ENCODE results near the gene SAYSD1.

The SAYSD1 gene

DNA sequence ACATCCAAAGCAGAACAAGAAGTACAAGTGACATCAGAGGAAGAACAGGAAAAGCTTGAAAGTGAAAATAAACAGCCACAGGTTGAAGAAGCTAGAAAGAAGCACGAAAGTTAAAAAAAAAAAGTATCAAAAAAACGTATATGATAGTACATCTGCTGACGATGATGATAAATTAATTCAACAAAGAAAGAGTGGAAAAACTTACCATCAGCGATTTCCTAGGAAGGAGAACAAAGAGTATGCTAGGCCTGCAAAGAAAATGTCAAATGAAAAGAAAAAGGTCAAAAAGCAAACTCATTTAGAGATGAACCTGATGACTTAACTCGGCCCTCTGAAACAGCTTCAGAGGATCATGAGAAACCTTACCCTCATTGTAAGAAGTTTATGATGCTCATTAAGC, 3.7 kb downstream of the SAYSD1 start:
- Histone ChIP-seq H2BK120ac (ENCODE audit: low read depth, low read length) (no peak overlapping the region), H3K27ac (ENCODE audit: low read length, poor library complexity, severe bottlenecking) (no peak overlapping the region), H3K18ac (ENCODE audit: low read depth in 1 of 2, low read length in 2 of 2) (no peak overlapping the region), H2BK15ac (ENCODE audit: low read depth, poor library complexity, severe bottlenecking) (no peak overlapping the region), H3K79me1 (replicated peaks; ENCODE audit: low read length, poor library complexity, severe bottlenecking) (peaks cover 15% of the 10 kb centered on the region), H4K91ac (ENCODE audit: low read length) (no peak overlapping the region), H3K4me3 (ENCODE audit: insufficient read depth in 1 of 2, low read depth in 1 of 2, low read length in 2 of 2) (no peak overlapping the region), H3K23ac (ENCODE audit: low read length in 2 of 2) (no peak overlapping the region), H3K4ac (ENCODE audit: low read depth in 1 of 2, low read length in 2 of 2) (no peak overlapping the region), H3K4me2 (ENCODE audit: low read length, poor library complexity, severe bottlenecking) (no peak overlapping the region), H2BK12ac (ENCODE audit: low read length in 2 of 2) (no peak overlapping the region), H3K27me3 (ENCODE audit: control insufficient read depth in 1 of 2, insufficient read depth in 1 of 2, low read length in 2 of 2) (no peaks in the 10 kb centered on the region), H2AK5ac (ENCODE audit: low read length, severe bottlenecking) (no peak overlapping the region), H3K36me3 (ENCODE audit: control insufficient read depth in 1 of 2, insufficient read depth in 2 of 2, low read depth in 1 of 2, low read length in 2 of 2) (peaks cover 8 to 47% of the 10 kb centered on the region in 2 experiments), H3K14ac (ENCODE audit: low read length in 2 of 2) (no peak overlapping the region), H2AFZ (ENCODE audit: low read depth, low read length) (no peak overlapping the region), H4K8ac (ENCODE audit: low read length) (no peak overlapping the region), H3K9me3 (ENCODE audit: control insufficient read depth, low read length) (no peaks in the 10 kb centered on the region), H3K4me1 (ENCODE audit: control insufficient read depth, insufficient read depth, low read depth, low read length) (peaks cover 3% of the 10 kb centered on the region), H2BK5ac (ENCODE audit: low read depth, low read length, poor library complexity, severe bottlenecking) (no peak overlapping the region), H3K9ac (ENCODE audit: low read length) (no peak overlapping the region)
- 96% methylated on average over 4 of the region's 5 CpGs for WGBS
- no peak for DNase-seq

DNA sequence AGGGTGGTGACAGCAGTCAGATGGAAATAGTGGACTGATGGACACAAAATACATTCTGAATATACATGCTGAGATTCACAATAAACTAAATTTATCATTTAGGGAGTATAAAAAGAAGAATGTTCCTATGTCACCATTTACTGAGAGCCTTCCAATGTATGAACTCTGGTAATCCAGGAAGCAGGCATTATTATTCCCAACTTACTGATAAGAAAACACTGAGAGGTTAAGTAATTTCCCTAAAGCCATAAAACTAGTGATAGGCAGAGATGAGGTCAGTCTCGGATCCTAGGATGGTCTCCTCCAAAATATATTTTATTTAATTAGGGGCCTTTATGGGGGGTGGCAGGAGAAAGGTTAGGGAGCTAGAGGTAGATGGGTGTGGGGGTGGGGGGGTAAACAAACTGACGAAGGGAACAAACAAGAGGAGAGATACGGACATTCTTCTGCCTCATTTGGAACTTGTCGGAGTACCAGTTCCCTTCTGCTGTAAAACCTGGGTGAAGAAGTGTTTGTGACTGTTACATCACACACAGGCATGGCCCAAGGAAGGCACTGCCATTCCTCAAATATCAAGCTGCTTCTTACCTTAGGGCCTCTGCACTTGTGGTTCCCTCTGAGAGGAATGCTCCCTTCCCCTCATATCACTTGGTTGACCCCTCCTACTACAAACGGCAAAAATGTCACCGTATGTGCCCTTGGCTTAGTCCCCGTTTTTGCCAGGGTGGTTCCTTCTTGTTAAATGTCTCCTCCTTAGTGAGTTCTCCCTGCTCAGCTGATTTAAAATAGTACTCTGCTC, 6.7 kb downstream of the SAYSD1 start:
- H2BK5ac ChIP-seq (ENCODE audit: low read depth, low read length, poor library complexity, severe bottlenecking) = no peak overlapping the region
- H3K23ac ChIP-seq (ENCODE audit: low read length in 2 of 2) = no peak overlapping the region
- H3K14ac ChIP-seq (ENCODE audit: low read length in 2 of 2) = no peak overlapping the region
- H3K79me1 ChIP-seq (replicated peaks; ENCODE audit: low read length, poor library complexity, severe bottlenecking) = peaks cover 18% of the 10 kb centered on the region
- no peak overlapping the region for H3K18ac ChIP-seq (ENCODE audit: low read depth in 1 of 2, low read length in 2 of 2)
- 86% methylated on average over 7 of the region's 7 CpGs for WGBS
- H2BK120ac ChIP-seq (ENCODE audit: low read depth, low read length) = no peak overlapping the region
- no peak overlapping the region for H3K4me3 ChIP-seq (ENCODE audit: insufficient read depth in 1 of 2, low read depth in 1 of 2, low read length in 2 of 2)
- no peak overlapping the region for H2BK12ac ChIP-seq (ENCODE audit: low read length in 2 of 2)
- no peak overlapping the region for H3K4ac ChIP-seq (ENCODE audit: low read depth in 1 of 2, low read length in 2 of 2)
- H4K8ac ChIP-seq (ENCODE audit: low read length) = no peak overlapping the region
- H2AK5ac ChIP-seq (ENCODE audit: low read length, severe bottlenecking) = no peak overlapping the region
- H3K9me3 ChIP-seq (ENCODE audit: control insufficient read depth, low read length) = no peaks in the 10 kb centered on the region
- no peak overlapping the region for H3K27ac ChIP-seq (ENCODE audit: low read length, poor library complexity, severe bottlenecking)
- H3K9ac ChIP-seq (ENCODE audit: low read length) = no peak overlapping the region
- no peaks in the 10 kb centered on the region for H3K27me3 ChIP-seq (ENCODE audit: control insufficient read depth in 1 of 2, insufficient read depth in 1 of 2, low read length in 2 of 2)
- no peak overlapping the region for H3K4me2 ChIP-seq (ENCODE audit: low read length, poor library complexity, severe bottlenecking)
- H2AFZ ChIP-seq (ENCODE audit: low read depth, low read length) = no peak overlapping the region
- H4K91ac ChIP-seq (ENCODE audit: low read length) = no peak overlapping the region
- H2BK15ac ChIP-seq (ENCODE audit: low read depth, poor library complexity, severe bottlenecking) = no peak overlapping the region
- H3K36me3 ChIP-seq (ENCODE audit: control insufficient read depth in 1 of 2, insufficient read depth in 2 of 2, low read depth in 1 of 2, low read length in 2 of 2) = peaks cover 14 to 69% of the 10 kb centered on the region in 2 experiments
- no peak for DNase-seq
- no peaks in the 10 kb centered on the region for H3K4me1 ChIP-seq (ENCODE audit: control insufficient read depth, insufficient read depth, low read depth, low read length)

DNA sequence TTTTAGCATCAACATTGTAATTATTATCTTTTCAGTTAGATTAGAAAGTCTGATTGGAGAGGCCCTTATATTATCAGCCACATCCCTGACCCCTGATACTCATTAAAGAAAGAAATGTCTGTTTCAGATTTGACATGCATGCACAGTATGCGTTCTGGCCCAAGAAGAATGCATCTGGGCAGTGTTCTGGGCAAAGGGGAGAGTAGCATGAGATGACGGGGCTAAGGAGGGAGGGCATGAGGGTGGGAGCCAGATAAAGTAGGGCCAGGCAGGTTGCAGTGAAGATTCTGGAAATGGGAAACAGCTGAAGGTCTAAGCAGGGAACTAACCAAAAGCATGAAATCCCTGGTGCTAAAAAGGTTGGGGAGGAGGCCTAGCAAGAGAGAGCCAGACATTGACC, 7.3 kb downstream of the SAYSD1 start:
- Histone ChIP-seq H3K14ac (ENCODE audit: low read length in 2 of 2) (no peak overlapping the region), H2BK12ac (ENCODE audit: low read length in 2 of 2) (no peak overlapping the region), H3K9me3 (ENCODE audit: control insufficient read depth, low read length) (no peaks in the 10 kb centered on the region), H2BK120ac (ENCODE audit: low read depth, low read length) (no peak overlapping the region), H3K4me1 (ENCODE audit: control insufficient read depth, insufficient read depth, low read depth, low read length) (no peaks in the 10 kb centered on the region), H4K91ac (ENCODE audit: low read length) (no peak overlapping the region), H3K18ac (ENCODE audit: low read depth in 1 of 2, low read length in 2 of 2) (no peak overlapping the region), H2AFZ (ENCODE audit: low read depth, low read length) (no peak overlapping the region), H2BK5ac (ENCODE audit: low read depth, low read length, poor library complexity, severe bottlenecking) (no peak overlapping the region), H3K4ac (ENCODE audit: low read depth in 1 of 2, low read length in 2 of 2) (no peak overlapping the region), H3K36me3 (ENCODE audit: control insufficient read depth in 1 of 2, insufficient read depth in 2 of 2, low read depth in 1 of 2, low read length in 2 of 2) (peaks cover 14 to 72% of the 10 kb centered on the region in 2 experiments), H3K23ac (ENCODE audit: low read length in 2 of 2) (no peak overlapping the region), H3K4me3 (ENCODE audit: insufficient read depth in 1 of 2, low read depth in 1 of 2, low read length in 2 of 2) (no peak overlapping the region), H3K79me1 (replicated peaks; ENCODE audit: low read length, poor library complexity, severe bottlenecking) (peaks cover 18% of the 10 kb centered on the region), H4K8ac (ENCODE audit: low read length) (no peak overlapping the region), H3K27me3 (ENCODE audit: control insufficient read depth in 1 of 2, insufficient read depth in 1 of 2, low read length in 2 of 2) (no peaks in the 10 kb centered on the region), H3K27ac (ENCODE audit: low read length, poor library complexity, severe bottlenecking) (no peak overlapping the region), H2AK5ac (ENCODE audit: low read length, severe bottlenecking) (no peak overlapping the region), H3K9ac (ENCODE audit: low read length) (no peak overlapping the region), H3K4me2 (ENCODE audit: low read length, poor library complexity, severe bottlenecking) (no peak overlapping the region), H2BK15ac (ENCODE audit: low read depth, poor library complexity, severe bottlenecking) (no peak overlapping the region)
- no peak for DNase-seq
- WGBS = 42% methylated on average over 2 of the region's 2 CpGs

DNA sequence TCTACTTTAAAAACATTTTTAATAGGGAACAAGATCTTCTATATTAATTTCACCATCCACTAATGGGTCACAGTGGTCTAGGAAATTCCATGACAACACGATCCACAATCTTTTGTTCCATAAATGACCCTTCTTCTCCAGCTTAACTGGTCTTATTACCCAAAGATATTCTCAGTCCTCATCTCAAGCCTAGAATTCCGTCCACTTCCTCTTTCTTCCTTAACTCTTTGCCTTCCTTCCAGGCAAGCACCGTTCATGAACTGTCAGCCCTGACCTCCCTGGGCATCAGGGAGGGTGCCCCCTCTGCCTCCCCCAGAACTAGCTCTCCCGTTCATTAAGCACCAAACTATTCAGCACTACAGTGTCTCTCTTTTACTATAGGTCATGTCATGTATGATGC, 8.0 kb downstream of the SAYSD1 start:
- H3K4me1 ChIP-seq (ENCODE audit: control insufficient read depth, insufficient read depth, low read depth, low read length) = no peaks in the 10 kb centered on the region
- DNase-seq = no peak
- no peaks in the 10 kb centered on the region for H3K27me3 ChIP-seq (ENCODE audit: control insufficient read depth in 1 of 2, insufficient read depth in 1 of 2, low read length in 2 of 2)
- H2AFZ ChIP-seq (ENCODE audit: low read depth, low read length) = no peak overlapping the region
- H2BK5ac ChIP-seq (ENCODE audit: low read depth, low read length, poor library complexity, severe bottlenecking) = no peak overlapping the region
- H3K36me3 ChIP-seq (ENCODE audit: control insufficient read depth in 1 of 2, insufficient read depth in 2 of 2, low read depth in 1 of 2, low read length in 2 of 2) = peaks cover 14 to 72% of the 10 kb centered on the region in 2 experiments
- no peak overlapping the region for H3K9ac ChIP-seq (ENCODE audit: low read length)
- no peak overlapping the region for H3K18ac ChIP-seq (ENCODE audit: low read depth in 1 of 2, low read length in 2 of 2)
- no peak overlapping the region for H3K23ac ChIP-seq (ENCODE audit: low read length in 2 of 2)
- H3K27ac ChIP-seq (ENCODE audit: low read length, poor library complexity, severe bottlenecking) = no peak overlapping the region
- no peak overlapping the region for H2BK120ac ChIP-seq (ENCODE audit: low read depth, low read length)
- no peak overlapping the region for H3K4me3 ChIP-seq (ENCODE audit: insufficient read depth in 1 of 2, low read depth in 1 of 2, low read length in 2 of 2)
- WGBS = 87% methylated on average over 4 of the region's 4 CpGs
- H3K9me3 ChIP-seq (ENCODE audit: control insufficient read depth, low read length) = no peaks in the 10 kb centered on the region
- no peak overlapping the region for H2BK12ac ChIP-seq (ENCODE audit: low read length in 2 of 2)
- H4K8ac ChIP-seq (ENCODE audit: low read length) = no peak overlapping the region
- no peak overlapping the region for H3K14ac ChIP-seq (ENCODE audit: low read length in 2 of 2)
- H3K4ac ChIP-seq (ENCODE audit: low read depth in 1 of 2, low read length in 2 of 2) = no peak overlapping the region
- peaks cover 18% of the 10 kb centered on the region for H3K79me1 ChIP-seq (replicated peaks; ENCODE audit: low read length, poor library complexity, severe bottlenecking)
- H2AK5ac ChIP-seq (ENCODE audit: low read length, severe bottlenecking) = no peak overlapping the region
- no peak overlapping the region for H3K4me2 ChIP-seq (ENCODE audit: low read length, poor library complexity, severe bottlenecking)
- H2BK15ac ChIP-seq (ENCODE audit: low read depth, poor library complexity, severe bottlenecking) = no peak overlapping the region
- H4K91ac ChIP-seq (ENCODE audit: low read length) = no peak overlapping the region
